ENCODE measurements around the gene TARS2. TPM values are rescaled to one million over a fixed set of nuclear protein-coding genes. Genes with fewer than 3 reads are reported as not detected.

TARS2 gene
- total RNA-seq, 4 donors from 2014 or later = 12.2 to 25.5 (median 18.6) TPM

DNA sequence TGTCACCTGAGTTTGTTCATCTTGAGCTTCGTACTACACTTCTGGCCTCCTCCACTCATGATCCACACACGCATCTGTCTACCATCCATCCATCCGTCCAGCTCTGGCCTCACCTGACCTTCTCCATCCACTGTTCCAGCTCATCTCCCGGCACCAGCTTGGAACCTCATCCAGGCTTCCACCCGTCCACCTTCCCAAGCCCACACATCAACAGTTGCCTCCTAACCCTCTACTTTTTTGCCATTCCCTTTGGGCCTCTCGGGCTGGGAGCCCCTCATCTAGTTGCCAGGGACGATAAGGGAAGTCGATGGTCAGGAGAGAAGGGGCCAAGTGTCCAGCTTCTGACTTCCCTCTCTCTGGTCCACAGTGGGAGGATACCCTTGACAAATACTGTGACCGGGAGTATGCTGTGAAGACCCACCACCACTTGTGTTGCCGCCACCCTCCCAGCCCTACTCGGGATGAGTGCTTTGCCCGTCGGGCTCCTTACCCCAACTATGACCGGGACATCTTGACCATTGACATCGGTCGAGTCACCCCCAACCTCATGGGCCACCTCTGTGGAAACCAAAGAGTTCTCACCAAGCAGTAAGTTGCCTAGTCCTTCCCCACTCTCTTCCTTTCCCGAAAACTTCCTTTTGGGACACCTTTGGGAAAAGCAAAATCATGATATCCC lies 24.9 kb downstream of the TARS2 start:
- Histone ChIP-seq H3K27ac (no peak overlapping the region), H3K4me3 (no peak overlapping the region), H3K36me3 (peaks cover 0 to 55% (median 0%) of the 10 kb centered on the region in 3 donors), H3K4me1 (peaks cover 0 to 43% (median 11%) of the 10 kb centered on the region in 4 donors), H3K27me3 (no peaks in the 10 kb centered on the region), H3K9me3 (no peaks in the 10 kb centered on the region)
- WGBS, 2 donors = 84 to 86% methylated on average over 17 of the region's 17 CpGs
- DNase-seq (ENCODE audit: low spot score in 2 of 2) = no peak
- TF ChIP-seq, protein P1, sequence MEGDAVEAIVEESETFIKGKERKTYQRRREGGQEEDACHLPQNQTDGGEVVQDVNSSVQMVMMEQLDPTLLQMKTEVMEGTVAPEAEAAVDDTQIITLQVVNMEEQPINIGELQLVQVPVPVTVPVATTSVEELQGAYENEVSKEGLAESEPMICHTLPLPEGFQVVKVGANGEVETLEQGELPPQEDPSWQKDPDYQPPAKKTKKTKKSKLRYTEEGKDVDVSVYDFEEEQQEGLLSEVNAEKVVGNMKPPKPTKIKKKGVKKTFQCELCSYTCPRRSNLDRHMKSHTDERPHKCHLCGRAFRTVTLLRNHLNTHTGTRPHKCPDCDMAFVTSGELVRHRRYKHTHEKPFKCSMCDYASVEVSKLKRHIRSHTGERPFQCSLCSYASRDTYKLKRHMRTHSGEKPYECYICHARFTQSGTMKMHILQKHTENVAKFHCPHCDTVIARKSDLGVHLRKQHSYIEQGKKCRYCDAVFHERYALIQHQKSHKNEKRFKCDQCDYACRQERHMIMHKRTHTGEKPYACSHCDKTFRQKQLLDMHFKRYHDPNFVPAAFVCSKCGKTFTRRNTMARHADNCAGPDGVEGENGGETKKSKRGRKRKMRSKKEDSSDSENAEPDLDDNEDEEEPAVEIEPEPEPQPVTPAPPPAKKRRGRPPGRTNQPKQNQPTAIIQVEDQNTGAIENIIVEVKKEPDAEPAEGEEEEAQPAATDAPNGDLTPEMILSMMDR (IDR thresholded peaks at IDR 0.05) = no peak
- TF ChIP-seq EP300 (IDR thresholded peaks at IDR 0.05) (no peak), POLR2A (IDR thresholded peaks at IDR 0.05) (no peak)

DNA sequence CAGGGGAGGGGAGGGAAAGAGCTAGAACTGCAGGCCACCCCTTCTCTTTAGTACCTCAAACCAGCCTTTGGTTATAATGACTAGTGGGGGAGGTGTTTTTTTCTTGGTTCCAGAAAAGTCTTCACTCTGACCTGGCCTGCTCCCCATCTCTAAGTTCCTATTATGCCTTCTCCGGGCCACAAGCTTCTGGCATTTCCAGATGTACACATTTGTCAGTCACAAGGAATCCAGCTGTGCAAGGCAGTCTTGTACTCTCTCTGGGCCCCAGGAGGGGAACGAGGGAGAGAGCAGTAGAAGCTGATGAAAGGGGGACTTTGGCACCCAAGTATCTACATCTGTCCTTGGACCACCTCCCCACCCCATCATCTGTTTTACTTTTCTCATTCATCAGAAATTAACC lies 25.6 kb downstream of the TARS2 start:
- H3K4me1 ChIP-seq = peaks cover 0 to 39% (median 9%) of the 10 kb centered on the region in 4 donors
- no peaks in the 10 kb centered on the region for H3K9me3 ChIP-seq
- no peak for DNase-seq (ENCODE audit: low spot score in 2 of 2)
- no peak for TF ChIP-seq EP300 (IDR thresholded peaks at IDR 0.05)
- TF ChIP-seq POLR2A (IDR thresholded peaks at IDR 0.05) = no peak
- TF ChIP-seq, protein P1 (IDR thresholded peaks at IDR 0.05) = no peak
- 57 to 60% methylated on average over 2 of the region's 2 CpGs for WGBS, 2 donors
- H3K27ac ChIP-seq = no peak overlapping the region
- H3K36me3 ChIP-seq = peaks cover 0 to 53% (median 0%) of the 10 kb centered on the region in 3 donors
- H3K27me3 ChIP-seq = no peaks in the 10 kb centered on the region
- H3K4me3 ChIP-seq = no peak overlapping the region

DNA sequence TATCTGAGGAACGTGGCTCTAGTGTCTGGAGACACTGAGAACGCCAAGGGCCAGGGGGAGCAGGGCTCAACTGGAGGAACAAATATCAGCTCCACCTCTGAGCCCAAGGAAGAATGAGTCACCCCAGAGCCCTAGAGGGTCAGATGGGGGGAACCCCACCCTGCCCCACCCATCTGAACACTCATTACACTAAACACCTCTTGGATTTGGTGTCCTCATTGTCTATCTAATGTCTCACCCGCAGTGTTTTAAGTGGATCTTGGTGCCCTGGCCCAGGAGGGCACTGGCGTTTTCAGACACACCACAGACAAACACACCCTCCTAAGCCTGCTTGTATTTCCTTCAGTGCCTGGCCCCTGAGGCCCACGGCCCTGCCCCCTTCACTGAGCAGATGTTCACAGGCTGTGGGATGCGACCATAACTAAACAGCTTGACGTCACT lies 26.2 kb downstream of the TARS2 start:
- H3K36me3 ChIP-seq = peaks cover 0 to 51% (median 0%) of the 10 kb centered on the region in 3 donors
- no peak for TF ChIP-seq EP300 (IDR thresholded peaks at IDR 0.05)
- TF ChIP-seq, protein P1 (IDR thresholded peaks at IDR 0.05) = no peak
- no peak overlapping the region for H3K4me3 ChIP-seq
- no peaks in the 10 kb centered on the region for H3K27me3 ChIP-seq
- H3K4me1 ChIP-seq = peaks cover 0 to 33% (median 9%) of the 10 kb centered on the region in 4 donors
- WGBS, 2 donors = 85 to 86% methylated on average over 7 of the region's 7 CpGs
- no peak overlapping the region for H3K27ac ChIP-seq
- H3K9me3 ChIP-seq = no peaks in the 10 kb centered on the region
- DNase-seq (ENCODE audit: low spot score in 2 of 2) = no peak

DNA sequence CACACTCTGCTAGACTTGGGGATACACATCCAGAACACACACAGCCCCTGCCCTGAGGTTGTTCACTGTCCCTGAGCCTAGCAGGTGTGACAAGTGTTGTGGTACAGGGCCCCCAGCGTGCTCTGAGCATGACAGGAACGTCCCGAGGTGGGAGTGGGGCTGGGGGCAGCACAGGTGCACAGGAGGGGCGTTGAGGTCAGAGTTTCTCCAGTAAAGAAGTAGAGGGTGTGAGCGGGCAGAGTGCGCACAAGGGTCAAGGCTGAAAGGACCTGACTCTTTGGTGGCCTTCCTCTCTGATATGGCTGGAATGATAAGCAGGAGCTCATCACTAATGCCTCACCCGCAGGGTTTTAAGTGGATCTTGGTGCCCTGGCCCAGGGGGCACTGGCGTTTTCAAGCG lies 27.0 kb downstream of the TARS2 start:
- Histone ChIP-seq H3K4me3 (no peak overlapping the region), H3K4me1 (peaks cover 0 to 24% (median 9%) of the 10 kb centered on the region in 4 donors), H3K36me3 (peaks cover 0 to 42% (median 0%) of the 10 kb centered on the region in 3 donors), H3K27ac (no peak overlapping the region), H3K9me3 (no peaks in the 10 kb centered on the region), H3K27me3 (no peaks in the 10 kb centered on the region)
- 91 to 93% methylated on average over 9 of the region's 9 CpGs for WGBS, 2 donors
- DNase-seq (ENCODE audit: low spot score in 2 of 2) = no peak
- TF ChIP-seq POLR2A (IDR thresholded peaks at IDR 0.05) = no peak
- TF ChIP-seq, protein P1 (IDR thresholded peaks at IDR 0.05) = no peak

DNA sequence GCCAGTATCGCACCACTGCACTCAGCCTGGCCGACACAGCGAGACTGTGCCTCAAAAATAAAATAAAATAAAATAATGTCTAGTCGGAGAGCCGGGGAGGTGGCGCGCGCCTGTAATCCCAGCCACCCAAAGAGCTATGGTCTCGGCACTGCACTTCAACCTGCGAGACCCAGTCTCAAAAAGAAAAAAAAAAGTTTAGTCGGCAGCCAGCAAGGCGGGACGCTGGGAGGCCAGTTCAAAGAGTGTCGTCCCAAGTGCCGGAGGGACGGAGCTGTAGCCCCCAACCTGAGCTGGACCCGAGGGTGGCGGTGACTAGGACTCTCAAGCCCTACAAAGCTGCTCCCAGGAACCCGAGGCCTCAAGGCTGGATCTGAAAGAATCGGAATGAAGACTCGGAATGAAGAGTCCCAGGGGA lies 27.7 kb downstream of the TARS2 start:
- DNase-seq (ENCODE audit: low spot score in 2 of 2) = no peak
- Histone ChIP-seq H3K4me1 (peaks cover 0 to 20% (median 9%) of the 10 kb centered on the region in 4 donors), H3K36me3 (peaks cover 0 to 36% (median 0%) of the 10 kb centered on the region in 3 donors), H3K27ac (peak overlapping the region; percentile 35 to 90 (median 78)), H3K9me3 (no peaks in the 10 kb centered on the region), H3K27me3 (no peaks in the 10 kb centered on the region), H3K4me3 (peak overlapping the region; percentile 29 to 87 (median 71))
- TF ChIP-seq, protein P1 (IDR thresholded peaks at IDR 0.05) = no peak
- no peak for TF ChIP-seq EP300 (IDR thresholded peaks at IDR 0.05)
- TF ChIP-seq POLR2A (IDR thresholded peaks at IDR 0.05) = no peak
- 27% methylated on average over 21 of the region's 21 CpGs for WGBS, 2 donors

All from tibial nerve (tissue), 4 donors.